Liver (tissue), 3 donors: ENCODE measurements around the gene CAPN15.

Source experiments
- EGR1 ChIP-seq, 2 donors: IDR thresholded peaks; 2 replicates each; pipeline ENCODE4 v1.6.1; 2016 to 2018; ENCODE audit warnings: antibody characterized with exemption in 2 of 2, low read depth in 2 of 2
- GABPA ChIP-seq, 2 donors: IDR thresholded peaks in 1 of 2; conservative IDR thresholded peaks in 1 of 2; 2 replicates each; pipeline ENCODE4 v1.6.1; 2016; ENCODE audit warnings: antibody characterized with exemption in 2 of 2, mild to moderate bottlenecking in 1 of 2, moderate library complexity in 1 of 2
- HNF4A ChIP-seq, 2 donors: conservative IDR thresholded peaks; 2 replicates each; pipeline ENCODE4 v1.6.1; 2016; ENCODE audit warnings: antibody characterized with exemption in 2 of 2, mild to moderate bottlenecking in 2 of 2
- JUND ChIP-seq, 2 donors: IDR thresholded peaks; 2 replicates each; pipeline ENCODE4 v1.6.1; 2016; ENCODE audit warnings: antibody characterized with exemption in 2 of 2
- RAD21 ChIP-seq, 2 donors: IDR thresholded peaks; 2 replicates each; pipeline ENCODE4 v1.6.1; 2016; ENCODE audit warnings: antibody characterized with exemption in 2 of 2, mild to moderate bottlenecking in 2 of 2
- RXRA ChIP-seq, 2 donors: IDR thresholded peaks; 2 replicates each; pipeline ENCODE4 v1.6.1; 2017 to 2018; ENCODE audit warnings: antibody characterized with exemption in 2 of 2, mild to moderate bottlenecking in 1 of 2
- SP1 ChIP-seq: IDR thresholded peaks from 2 replicates; pipeline ENCODE4 v1.6.1; 2018; ENCODE audit warnings: antibody characterized with exemption, mild to moderate bottlenecking
- TAF1 ChIP-seq: conservative IDR thresholded peaks from 2 replicates; pipeline ENCODE4 v1.6.1; 2016; ENCODE audit warnings: antibody characterized with exemption, mild to moderate bottlenecking
- YY1 ChIP-seq: IDR thresholded peaks from 2 replicates; pipeline ENCODE4 v1.6.1; 2016; ENCODE audit warnings: antibody characterized with exemption, mild to moderate bottlenecking
- ZBTB33 ChIP-seq: IDR thresholded peaks from 2 replicates; pipeline ENCODE4 v1.6.1; 2016; ENCODE audit warnings: antibody characterized with exemption
- TF ChIP-seq, protein P1 (sequence below): fragments of 150-350 bp; IDR thresholded peaks from 2 replicates; pipeline ENCODE4 v1.5.1; 2017; ENCODE audit warnings: improper control_type of control experiment, low read depth, low read length; ENCODE audit not compliant: missing input control
- TF ChIP-seq, protein P2 (sequence below): IDR thresholded peaks from 2 replicates; pipeline ENCODE4 v1.6.1; 2016; ENCODE audit warnings: antibody characterized with exemption
- TF ChIP-seq, protein P3 (sequence below): IDR thresholded peaks from 2 replicates; pipeline ENCODE4 v1.6.1; 2016; ENCODE audit warnings: antibody characterized with exemption
- TF ChIP-seq, protein P4 (sequence below): IDR thresholded peaks from 2 replicates; pipeline ENCODE4 v1.6.1; 2016; ENCODE audit warnings: antibody characterized with exemption, mild to moderate bottlenecking
- donor health status: healthy.
- donor health status: healthy.

DNA sequence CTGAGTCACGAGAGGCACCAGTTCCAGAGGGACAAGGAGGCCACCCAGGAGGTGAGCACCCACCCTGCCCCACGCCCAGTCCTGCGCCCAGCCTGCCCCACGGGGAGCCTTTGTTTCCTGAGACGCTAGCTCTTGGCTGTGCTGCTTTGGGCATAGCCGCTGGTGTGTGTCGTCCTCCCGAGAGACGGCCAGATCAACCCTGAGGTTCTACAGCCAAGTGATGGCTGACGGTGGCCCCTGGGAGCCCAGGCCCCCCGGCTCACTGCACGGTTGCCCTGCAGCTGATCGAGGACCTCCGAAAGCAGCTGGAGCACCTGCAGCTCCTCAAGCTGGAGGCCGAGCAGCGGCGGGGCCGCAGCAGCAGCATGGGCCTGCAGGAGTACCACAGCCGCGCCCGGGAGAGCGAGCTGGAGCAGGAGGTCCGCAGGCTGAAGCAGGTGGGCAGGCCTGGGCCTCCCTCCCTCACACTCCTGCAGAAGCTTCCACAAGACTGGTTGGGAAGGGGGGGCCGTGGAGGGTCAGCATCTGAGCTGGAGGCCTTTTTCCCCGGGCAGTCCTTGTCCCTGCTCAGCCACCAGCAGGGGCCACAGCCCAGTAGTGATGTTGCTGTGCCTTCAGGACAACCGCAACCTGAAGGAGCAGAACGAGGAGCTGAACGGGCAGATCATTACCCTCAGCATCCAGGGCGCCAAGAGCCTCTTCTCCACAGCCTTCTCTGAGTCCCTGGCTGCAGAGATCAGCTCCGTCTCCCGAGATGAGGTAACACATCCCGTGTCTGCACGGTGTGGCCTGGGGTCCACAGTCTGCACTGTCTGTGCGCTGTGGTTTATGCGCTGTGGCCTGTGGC, 7.4 kb upstream of the CAPN15 start:
- TF ChIP-seq, protein P1, sequence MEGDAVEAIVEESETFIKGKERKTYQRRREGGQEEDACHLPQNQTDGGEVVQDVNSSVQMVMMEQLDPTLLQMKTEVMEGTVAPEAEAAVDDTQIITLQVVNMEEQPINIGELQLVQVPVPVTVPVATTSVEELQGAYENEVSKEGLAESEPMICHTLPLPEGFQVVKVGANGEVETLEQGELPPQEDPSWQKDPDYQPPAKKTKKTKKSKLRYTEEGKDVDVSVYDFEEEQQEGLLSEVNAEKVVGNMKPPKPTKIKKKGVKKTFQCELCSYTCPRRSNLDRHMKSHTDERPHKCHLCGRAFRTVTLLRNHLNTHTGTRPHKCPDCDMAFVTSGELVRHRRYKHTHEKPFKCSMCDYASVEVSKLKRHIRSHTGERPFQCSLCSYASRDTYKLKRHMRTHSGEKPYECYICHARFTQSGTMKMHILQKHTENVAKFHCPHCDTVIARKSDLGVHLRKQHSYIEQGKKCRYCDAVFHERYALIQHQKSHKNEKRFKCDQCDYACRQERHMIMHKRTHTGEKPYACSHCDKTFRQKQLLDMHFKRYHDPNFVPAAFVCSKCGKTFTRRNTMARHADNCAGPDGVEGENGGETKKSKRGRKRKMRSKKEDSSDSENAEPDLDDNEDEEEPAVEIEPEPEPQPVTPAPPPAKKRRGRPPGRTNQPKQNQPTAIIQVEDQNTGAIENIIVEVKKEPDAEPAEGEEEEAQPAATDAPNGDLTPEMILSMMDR = no peak
- no peak for TF ChIP-seq ZBTB33
- TF ChIP-seq RAD21 (IDR thresholded peaks at IDR 0.05) = no peak
- no peak for TF ChIP-seq EGR1 (IDR thresholded peaks at IDR 0.05; ENCODE audit: low read depth in 2 of 2)
- TF ChIP-seq, protein P2, sequence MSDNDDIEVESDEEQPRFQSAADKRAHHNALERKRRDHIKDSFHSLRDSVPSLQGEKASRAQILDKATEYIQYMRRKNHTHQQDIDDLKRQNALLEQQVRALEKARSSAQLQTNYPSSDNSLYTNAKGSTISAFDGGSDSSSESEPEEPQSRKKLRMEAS = no peak
- TF ChIP-seq, protein P3, sequence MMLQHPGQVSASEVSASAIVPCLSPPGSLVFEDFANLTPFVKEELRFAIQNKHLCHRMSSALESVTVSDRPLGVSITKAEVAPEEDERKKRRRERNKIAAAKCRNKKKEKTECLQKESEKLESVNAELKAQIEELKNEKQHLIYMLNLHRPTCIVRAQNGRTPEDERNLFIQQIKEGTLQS = no peak
- TF ChIP-seq JUND (IDR thresholded peaks at IDR 0.05) = no peak
- TF ChIP-seq YY1 = no peak
- TF ChIP-seq TAF1 = no peak
- TF ChIP-seq, protein P4, sequence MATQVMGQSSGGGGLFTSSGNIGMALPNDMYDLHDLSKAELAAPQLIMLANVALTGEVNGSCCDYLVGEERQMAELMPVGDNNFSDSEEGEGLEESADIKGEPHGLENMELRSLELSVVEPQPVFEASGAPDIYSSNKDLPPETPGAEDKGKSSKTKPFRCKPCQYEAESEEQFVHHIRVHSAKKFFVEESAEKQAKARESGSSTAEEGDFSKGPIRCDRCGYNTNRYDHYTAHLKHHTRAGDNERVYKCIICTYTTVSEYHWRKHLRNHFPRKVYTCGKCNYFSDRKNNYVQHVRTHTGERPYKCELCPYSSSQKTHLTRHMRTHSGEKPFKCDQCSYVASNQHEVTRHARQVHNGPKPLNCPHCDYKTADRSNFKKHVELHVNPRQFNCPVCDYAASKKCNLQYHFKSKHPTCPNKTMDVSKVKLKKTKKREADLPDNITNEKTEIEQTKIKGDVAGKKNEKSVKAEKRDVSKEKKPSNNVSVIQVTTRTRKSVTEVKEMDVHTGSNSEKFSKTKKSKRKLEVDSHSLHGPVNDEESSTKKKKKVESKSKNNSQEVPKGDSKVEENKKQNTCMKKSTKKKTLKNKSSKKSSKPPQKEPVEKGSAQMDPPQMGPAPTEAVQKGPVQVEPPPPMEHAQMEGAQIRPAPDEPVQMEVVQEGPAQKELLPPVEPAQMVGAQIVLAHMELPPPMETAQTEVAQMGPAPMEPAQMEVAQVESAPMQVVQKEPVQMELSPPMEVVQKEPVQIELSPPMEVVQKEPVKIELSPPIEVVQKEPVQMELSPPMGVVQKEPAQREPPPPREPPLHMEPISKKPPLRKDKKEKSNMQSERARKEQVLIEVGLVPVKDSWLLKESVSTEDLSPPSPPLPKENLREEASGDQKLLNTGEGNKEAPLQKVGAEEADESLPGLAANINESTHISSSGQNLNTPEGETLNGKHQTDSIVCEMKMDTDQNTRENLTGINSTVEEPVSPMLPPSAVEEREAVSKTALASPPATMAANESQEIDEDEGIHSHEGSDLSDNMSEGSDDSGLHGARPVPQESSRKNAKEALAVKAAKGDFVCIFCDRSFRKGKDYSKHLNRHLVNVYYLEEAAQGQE = no peak
- no peak for TF ChIP-seq GABPA (IDR thresholded peaks at IDR 0.05 in 1 of 2, conservative IDR thresholded peaks at IDR 0.05 in 1 of 2)
- no peak for TF ChIP-seq SP1
- TF ChIP-seq RXRA (IDR thresholded peaks at IDR 0.05) = no peak
- TF ChIP-seq HNF4A (conservative IDR thresholded peaks at IDR 0.05) = no peak
